Fibroblast of skin of left quadriceps (primary cell): Measurements from ENCODE around the gene METTL2B.
"Not testable (repeated sequence)": the region's sequence is repeated elsewhere in the genome, so short reads cannot be mapped to it uniquely, and the experiment has no call there.

Experiments
- DNase-seq, 2 experiments: peaks; one replicate each; pipeline ENCODE4 v3.0.0-alpha.2; 2013; ENCODE audit warnings: low read depth in 2 of 2

Gene METTL2B

GRCh38 chr7:128454808-128455542, 21.6 kb upstream of the METTL2B start:
- DNase-seq = peak; percentile 18 to 24

- DNase-seq = peak; percentile 96 to 97
Observed at GRCh38 chr7:128455543-128456254, 20.8 kb upstream of the METTL2B start, which contains the start of gene HILPDA. TSS of gene HILPDA (plus strand) at chr7:128455878. CDS start at chr7:128457269, 1,391 bp downstream.

GRCh38 chr7:128456255-128456725, 20.3 kb upstream of the METTL2B start:
- no peak for DNase-seq

GRCh38 chr7:128457385-128457784, 19.2 kb upstream of the METTL2B start:
- not testable (repeated sequence) for DNase-seq

- DNase-seq = no peak
Observed at GRCh38 chr7:128458956-128459355, 17.6 kb upstream of the METTL2B start.

GRCh38 chr7:128459394-128459878, 17.1 kb upstream of the METTL2B start:
- peak; percentile 26 to 39 for DNase-seq

GRCh38 chr7:128462460-128462859, 14.1 kb upstream of the METTL2B start:
- no peak for DNase-seq

GRCh38 chr7:128463345-128463744, 13.2 kb upstream of the METTL2B start:
- DNase-seq = not testable (repeated sequence)

GRCh38 chr7:128463933-128464332, 12.6 kb upstream of the METTL2B start:
- not testable (repeated sequence) for DNase-seq

- not testable (repeated sequence) for DNase-seq
Observed at GRCh38 chr7:128466871-128467270, 9.7 kb upstream of the METTL2B start.

GRCh38 chr7:128477336-128477690, 765 bp downstream of the METTL2B start:
- DNase-seq = not testable (repeated sequence)

GRCh38 chr7:128479082-128479481, 2.5 kb downstream of the METTL2B start:
- DNase-seq = not testable (repeated sequence)

- not testable (repeated sequence) for DNase-seq
Observed at GRCh38 chr7:128488134-128488533, 11.6 kb downstream of the METTL2B start.

GRCh38 chr7:128497405-128497804, 20.9 kb downstream of the METTL2B start:
- no peak for DNase-seq

- not testable (repeated sequence) for DNase-seq
Observed at GRCh38 chr7:128505416-128505815, 28.9 kb downstream of the METTL2B start.

- not testable (repeated sequence) for DNase-seq
Observed at GRCh38 chr7:128506819-128507218, 30.3 kb downstream of the METTL2B start.

- DNase-seq = not testable (repeated sequence)
Observed at GRCh38 chr7:128507321-128507993, 30.9 kb downstream of the METTL2B start.

- DNase-seq = not testable (repeated sequence)
Observed at GRCh38 chr7:128511692-128512091, 35.1 kb downstream of the METTL2B start.

GRCh38 chr7:128515232-128515631, 38.7 kb downstream of the METTL2B start:
- not testable (repeated sequence) for DNase-seq

GRCh38 chr7:128517023-128517422, 40.5 kb downstream of the METTL2B start:
- DNase-seq = not testable (repeated sequence)

- peak; percentile 41 to 42 for DNase-seq
Observed at GRCh38 chr7:128523226-128523931, 46.8 kb downstream of the METTL2B start.
